RCC 7860 (cell line): ENCODE measurements around the gene TMEM74B.

ENCODE experiments used
- DNase-seq: peaks from one replicate; pipeline ENCODE4 v3.0.0-alpha.2; 2015; ENCODE audit warnings: low spot score
- FAIRE-seq: peaks from 2 replicates; lab custom pipeline; 2012; peaks lifted over from hg19 to GRCh38; lab: Jason Lieb, UNC

The TMEM74B gene

GRCh38 chr20:1183153-1183552, 1.6 kb downstream of the TMEM74B start:
- FAIRE-seq (no peak), DNase-seq (no peak)

DNA sequence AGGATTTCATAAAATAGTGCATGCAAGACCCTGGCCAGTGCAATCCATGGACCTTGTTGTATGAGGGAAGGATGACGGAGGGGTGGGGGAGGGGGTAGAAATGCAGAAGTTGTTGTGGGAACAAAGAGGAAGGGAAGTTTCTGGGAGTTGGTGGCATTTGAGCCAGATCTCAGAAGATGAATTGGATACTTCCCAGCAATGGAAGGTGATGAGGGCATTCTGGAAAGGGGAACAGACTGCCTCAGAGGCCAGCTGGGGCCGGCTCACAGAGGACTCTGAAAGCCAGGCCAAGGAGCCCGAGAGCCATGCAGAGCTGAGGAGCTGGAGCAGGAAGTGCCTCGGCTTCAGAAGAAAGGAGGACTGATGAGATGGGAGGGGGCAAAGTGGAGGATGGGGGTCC, 2.7 kb downstream of the TMEM74B start:
- FAIRE-seq = no peak

GRCh38 chr20:1180949-1181348, 3.8 kb downstream of the TMEM74B start:
- FAIRE-seq = no peak

More for the DNA sequence above, 2.7 kb downstream of the TMEM74B start:
- DNase-seq = no peak

DNA sequence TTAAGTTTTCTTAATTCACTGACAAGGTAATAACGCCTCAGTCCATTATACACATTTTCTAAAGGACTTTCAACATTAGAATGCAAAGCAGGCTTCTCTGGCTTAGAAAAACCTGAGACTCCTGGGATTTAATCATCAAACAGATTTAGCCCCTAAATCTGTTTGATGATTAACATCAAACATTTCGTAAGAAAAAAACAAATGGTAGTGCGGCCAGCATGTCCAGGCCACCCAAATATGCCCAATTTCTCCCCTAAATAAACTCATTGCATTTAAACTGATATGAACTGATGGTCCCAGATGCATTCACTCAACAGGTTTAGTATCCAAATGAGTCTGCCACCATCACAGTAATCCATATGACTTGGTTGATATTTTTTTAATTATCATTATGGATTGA, 6.2 kb downstream of the TMEM74B start:
- FAIRE-seq = no peak
- no peak for DNase-seq

More at GRCh38 chr20:1180949-1181348, 3.8 kb downstream of the TMEM74B start:
- no peak for DNase-seq

DNA sequence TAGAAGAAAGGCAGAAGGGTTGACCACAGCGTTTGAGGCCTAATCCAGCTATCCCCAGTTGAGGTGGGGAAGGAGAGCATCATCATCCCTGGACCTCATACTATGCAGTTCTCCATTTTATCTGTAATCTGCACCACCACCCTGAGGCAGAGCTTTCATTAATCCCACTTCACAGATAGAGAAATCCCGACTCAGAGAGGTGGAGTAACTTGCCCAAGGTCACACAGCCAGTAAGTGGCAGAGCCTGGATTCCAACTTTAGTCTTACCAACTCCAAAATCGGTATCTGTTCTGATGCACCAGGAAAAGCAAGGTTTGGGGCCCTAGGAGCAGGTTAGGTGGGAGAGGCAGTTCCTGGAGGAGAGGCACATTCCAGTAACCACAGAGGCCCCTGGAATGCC, 6.7 kb downstream of the TMEM74B start:
- FAIRE-seq (no peak), DNase-seq (no peak)

DNA sequence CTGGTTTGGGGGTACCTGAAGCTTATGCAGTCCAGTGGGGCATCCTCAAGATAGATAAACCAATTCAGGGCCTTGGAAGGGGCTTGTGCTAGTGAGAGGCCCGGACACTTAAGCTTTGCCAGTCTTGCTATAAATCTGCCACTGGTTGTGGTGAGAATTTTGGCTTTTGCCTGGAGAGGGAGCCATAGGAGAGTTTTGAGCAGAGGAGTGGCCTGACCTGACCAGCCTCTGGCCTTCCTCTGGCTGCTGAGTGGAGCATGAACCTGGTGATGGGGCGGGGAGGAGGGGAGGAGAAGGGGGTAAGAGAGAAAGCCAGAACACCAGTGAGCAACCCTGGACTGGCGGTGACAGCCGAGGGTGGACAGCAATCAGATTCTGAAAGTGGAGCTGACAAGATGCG, 7.1 kb downstream of the TMEM74B start:
- DNase-seq (no peak), FAIRE-seq (no peak)

GRCh38 chr20:1174787-1175186, 10.0 kb downstream of the TMEM74B start:
- FAIRE-seq (no peak), DNase-seq (no peak)

GRCh38 chr20:1173698-1174097, 11.1 kb downstream of the TMEM74B start:
- FAIRE-seq (no peak), DNase-seq (no peak)

- FAIRE-seq = no peak
- no peak for DNase-seq
Measured at GRCh38 chr20:1171461-1172093, 13.2 kb downstream of the TMEM74B start.

DNA sequence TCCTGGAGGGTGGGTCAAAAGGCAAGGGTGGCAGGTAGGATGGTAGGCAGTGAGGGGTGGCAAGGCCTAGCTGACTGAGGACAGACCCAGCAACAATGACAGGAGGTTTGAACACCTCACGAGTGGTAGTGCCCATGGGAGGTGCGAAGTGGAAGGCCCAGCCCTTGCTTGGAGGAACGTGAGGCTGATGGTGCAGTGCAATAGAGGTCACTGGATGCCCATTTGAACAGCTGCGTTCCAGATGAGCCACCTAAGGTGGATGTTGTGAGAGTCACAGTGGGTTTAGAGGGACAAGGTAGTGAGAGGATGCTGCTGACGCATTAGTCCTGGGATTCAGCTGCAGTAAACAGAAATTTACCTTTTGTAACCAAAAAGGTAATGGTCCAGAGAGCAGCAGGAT, 15.6 kb downstream of the TMEM74B start:
- DNase-seq (no peak), FAIRE-seq (no peak)

DNA sequence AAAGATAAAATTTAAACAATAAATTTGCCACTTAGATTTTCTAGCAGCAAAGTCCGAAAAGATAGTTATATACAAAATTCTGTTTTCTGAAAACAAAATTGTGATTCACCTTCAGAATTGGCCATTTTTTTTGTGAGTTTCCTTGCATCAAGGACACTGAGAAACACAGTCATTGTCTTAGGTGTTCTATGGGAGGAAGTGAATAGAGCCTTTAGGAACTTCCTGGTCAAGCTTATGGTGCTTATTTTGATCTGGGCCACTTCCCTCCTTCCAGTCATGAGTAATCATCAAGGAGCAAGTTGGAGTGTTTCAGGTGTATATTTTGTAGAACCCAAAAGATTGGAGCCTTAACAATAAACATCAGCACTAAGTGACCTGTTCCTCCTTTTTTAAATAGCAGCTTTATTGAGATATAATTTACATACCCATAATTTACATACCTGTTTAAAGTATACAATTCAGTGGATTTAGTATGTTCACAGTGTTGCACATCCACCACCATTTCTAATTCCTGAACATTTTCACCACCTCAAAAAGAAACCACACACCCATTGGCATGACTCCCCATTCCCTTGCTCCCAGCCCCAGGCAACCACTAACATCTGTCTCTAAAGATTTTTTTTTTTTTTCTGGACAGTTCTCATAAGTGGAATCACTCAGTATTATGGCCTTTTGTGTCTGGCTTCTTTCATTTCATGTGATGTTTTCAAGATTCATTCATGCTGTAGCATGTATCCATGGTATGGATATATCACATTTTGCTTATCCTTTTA, 17.6 kb downstream of the TMEM74B start:
- DNase-seq (no peak), FAIRE-seq (no peak)

DNA sequence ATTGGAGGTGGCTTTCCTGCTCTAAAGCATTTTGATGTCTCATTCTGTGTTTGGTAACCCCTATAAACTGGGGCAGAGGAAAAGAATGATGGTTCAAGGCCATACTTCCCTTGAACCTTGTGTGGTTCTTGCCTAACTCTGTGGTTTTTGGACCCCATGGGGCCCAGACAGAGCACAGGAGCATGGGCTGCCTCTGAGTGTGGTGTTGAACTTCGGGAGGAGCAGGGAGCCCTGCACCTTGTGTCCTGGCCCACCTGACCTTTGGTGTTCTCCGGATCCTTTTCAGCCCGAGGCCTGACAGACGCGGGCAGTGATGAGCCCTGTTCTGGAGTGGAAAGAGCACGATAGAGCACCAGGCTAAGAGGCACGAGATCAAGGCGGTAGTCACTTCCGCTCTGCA, 18.8 kb downstream of the TMEM74B start:
- DNase-seq = no peak
- FAIRE-seq = no peak

GRCh38 chr20:1165521-1165920, 19.3 kb downstream of the TMEM74B start:
- FAIRE-seq (no peak), DNase-seq (no peak)

GRCh38 chr20:1164871-1165270, 19.9 kb downstream of the TMEM74B start:
- DNase-seq (no peak), FAIRE-seq (no peak)

- FAIRE-seq (no peak), DNase-seq (no peak)
Measured at GRCh38 chr20:1163653-1164052, 21.1 kb downstream of the TMEM74B start.

DNA sequence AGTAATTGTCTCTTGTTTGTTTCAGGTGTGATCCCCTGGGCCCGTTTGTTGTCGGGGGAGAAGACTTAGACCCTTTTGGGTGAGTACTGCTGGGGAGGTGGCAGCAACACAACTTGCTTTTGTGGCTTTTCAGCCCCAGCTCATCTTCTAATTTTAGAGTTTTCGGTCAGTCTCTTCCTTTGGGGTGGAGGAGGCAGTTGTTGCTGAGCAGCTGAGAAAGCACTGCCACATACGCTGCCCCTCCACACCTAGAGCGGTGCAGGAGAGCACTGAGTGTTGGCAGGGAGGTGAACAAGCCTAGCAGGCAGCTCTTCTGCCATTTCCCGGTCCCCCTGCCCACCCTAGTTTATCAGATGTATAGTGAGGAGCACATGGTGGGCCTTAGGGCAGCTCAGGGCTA, 21.7 kb downstream of the TMEM74B start:
- FAIRE-seq (no peak), DNase-seq (no peak)

GRCh38 chr20:1160991-1161390, 23.8 kb downstream of the TMEM74B start:
- FAIRE-seq = no peak

GRCh38 chr20:1160496-1160895, 24.3 kb downstream of the TMEM74B start:
- FAIRE-seq = no peak
- no peak for DNase-seq

More at GRCh38 chr20:1160991-1161390, 23.8 kb downstream of the TMEM74B start:
- DNase-seq = no peak

GRCh38 chr20:1155342-1155741, 29.4 kb downstream of the TMEM74B start:
- FAIRE-seq (no peak), DNase-seq (no peak)

DNA sequence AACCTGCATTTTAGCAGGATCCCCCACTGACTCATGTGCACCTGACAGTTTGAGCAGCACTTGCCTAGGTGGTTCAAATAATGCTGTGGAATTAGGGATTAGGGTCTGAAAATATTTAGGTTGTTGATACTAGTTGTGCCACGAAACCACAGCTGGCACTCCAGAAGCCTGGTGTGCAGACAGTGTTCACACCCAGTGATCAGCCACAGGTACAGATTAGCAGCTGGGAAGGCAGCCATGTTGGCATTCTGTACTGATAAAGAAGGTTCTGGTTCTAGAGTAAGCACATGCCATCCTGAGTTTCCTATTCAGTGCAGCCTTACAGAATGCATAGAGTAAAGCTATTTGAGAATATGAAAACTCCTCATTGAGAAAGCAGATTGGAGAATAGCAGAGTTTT, 30.1 kb downstream of the TMEM74B start:
- DNase-seq (no peak), FAIRE-seq (no peak)

DNA sequence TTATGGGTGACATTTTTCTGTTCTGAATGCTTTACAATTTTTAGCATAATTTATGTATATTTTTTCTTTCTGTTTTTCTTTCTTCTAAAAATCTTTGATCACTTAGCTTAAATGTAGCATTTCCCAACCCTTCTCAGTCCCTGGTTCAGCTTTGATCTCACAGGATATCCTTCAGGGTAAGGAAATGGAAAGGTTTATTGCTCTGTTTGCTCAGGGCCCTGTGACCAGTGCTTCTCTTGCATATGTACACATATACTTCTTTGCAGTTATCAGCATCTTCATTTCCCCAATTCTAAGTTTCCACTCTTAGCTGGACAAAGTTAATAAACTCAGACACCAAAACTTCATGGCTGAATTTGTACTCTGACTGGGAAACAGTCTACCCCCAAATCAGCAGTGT, 30.6 kb downstream of the TMEM74B start:
- FAIRE-seq (no peak), DNase-seq (no peak)

DNA sequence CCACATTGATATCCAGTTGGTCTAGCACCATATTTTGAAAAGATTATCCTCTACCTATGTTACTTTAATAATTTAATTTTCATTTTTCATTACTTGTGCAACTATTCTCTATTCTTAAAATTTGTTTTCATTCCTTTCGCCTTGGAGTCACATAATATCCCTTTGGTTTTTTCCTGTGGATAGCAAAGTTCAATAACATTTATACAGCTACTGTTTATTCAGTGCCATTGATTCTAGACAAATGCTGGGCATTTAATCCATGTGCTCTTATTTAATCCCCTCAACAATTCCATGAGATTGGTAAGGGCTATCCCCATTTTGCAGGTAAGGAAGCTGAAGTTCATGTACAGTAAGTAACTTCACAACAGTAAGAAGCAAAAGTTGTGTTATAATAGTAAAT, 33.8 kb downstream of the TMEM74B start:
- no peak for FAIRE-seq
- DNase-seq = no peak

DNA sequence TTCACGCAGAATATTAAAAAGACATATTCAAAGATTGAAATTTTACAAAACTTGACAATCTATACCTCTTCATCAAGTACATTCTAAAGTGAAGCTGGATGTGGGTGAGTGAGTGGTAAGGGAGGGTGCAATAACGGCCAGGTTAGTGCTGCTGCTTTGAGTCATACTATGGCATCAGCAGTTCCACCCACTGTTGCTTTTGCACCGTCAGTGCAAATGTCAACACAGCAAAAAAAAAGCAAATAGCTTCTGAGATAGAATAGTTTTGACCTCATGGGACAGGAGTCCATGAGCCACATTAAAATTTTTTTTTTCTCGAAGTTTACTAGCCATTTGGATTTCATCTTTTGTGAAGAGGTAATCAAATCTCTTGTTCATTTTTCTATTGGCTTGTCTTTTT, 34.6 kb downstream of the TMEM74B start:
- no peak for DNase-seq
- FAIRE-seq = no peak
